ENCODE results near the gene GMPR2. TPM values are rescaled to one million over a fixed set of nuclear protein-coding genes. Genes with fewer than 3 reads are reported as not detected.

The GMPR2 gene
- total RNA-seq, 1 experiment from 2014 or later = 85.8 TPM

DNA sequence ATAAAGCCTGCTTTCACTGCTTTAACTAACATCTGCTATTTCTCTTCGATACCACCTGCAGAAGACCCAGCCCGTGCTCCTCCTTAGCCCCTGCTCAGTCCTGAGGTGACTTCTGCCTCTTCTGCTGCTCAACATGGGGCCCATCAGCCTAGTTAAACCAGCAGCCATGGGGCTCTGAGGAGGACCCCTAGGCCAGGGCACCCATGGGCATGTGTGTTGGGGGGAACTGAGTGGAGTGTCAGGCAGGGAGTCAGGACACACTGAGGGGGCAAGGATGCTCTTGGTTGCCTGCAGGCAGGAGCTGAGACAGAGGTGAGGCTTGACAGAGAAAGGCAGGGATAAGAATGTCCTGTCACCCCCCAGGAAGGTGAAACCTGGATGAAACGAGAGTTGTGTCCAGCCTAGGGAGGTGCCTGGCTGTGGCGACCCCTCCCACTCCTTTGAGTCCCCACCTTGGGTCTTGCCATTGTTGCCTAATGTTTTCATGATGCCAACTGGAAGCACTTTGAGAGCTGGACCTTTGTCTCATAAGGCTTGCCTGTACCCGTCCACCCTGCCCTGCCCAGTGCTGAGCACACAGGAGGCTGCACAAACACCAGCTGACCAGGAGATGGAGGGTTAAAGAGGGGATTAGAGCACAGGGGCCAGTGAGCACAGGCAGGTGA, 51.2 kb downstream of the GMPR2 start:
- ChIA-PET POLR2A (ENCODE audit: low non-redundant PET) (interaction anchor here (0.6 kb wide), 1 partner anchor 80 kb away, joined by 3 read pairs; no protein-coding TSS in a partner anchor), CTCF (interaction anchor here (0.7 kb wide), 1 partner anchor 175 kb away, joined by 4 read pairs; no protein-coding TSS in a partner anchor)
- H3K9me3 ChIP-seq (ENCODE audit: low read depth, low read length, poor library complexity, severe bottlenecking) = no peaks in the 10 kb centered on the region
- no peaks in the 10 kb centered on the region for H3K27me3 ChIP-seq (replicated peaks; ENCODE audit: insufficient read depth, low read depth, low read length, poor library complexity)
- BruUV-seq (replicated peaks) = no TSS peak
- intact Hi-C loops (cut with micrococcal nuclease; ENCODE audit: unreplicated experiment) = no loop called here
- no peaks in the 10 kb centered on the region for H3K36me3 ChIP-seq (ENCODE audit: insufficient read depth, low read length, poor library complexity, severe bottlenecking)
- TF ChIP-seq, protein P1, sequence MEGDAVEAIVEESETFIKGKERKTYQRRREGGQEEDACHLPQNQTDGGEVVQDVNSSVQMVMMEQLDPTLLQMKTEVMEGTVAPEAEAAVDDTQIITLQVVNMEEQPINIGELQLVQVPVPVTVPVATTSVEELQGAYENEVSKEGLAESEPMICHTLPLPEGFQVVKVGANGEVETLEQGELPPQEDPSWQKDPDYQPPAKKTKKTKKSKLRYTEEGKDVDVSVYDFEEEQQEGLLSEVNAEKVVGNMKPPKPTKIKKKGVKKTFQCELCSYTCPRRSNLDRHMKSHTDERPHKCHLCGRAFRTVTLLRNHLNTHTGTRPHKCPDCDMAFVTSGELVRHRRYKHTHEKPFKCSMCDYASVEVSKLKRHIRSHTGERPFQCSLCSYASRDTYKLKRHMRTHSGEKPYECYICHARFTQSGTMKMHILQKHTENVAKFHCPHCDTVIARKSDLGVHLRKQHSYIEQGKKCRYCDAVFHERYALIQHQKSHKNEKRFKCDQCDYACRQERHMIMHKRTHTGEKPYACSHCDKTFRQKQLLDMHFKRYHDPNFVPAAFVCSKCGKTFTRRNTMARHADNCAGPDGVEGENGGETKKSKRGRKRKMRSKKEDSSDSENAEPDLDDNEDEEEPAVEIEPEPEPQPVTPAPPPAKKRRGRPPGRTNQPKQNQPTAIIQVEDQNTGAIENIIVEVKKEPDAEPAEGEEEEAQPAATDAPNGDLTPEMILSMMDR (conservative IDR thresholded peaks at IDR 0.05; ENCODE audit: low read depth, low read length) = no peak
- TF ChIP-seq EZH2 (IDR thresholded peaks at IDR 0.05; ENCODE audit: borderline replicate concordance, low read depth, low read length, poor library complexity, severe bottlenecking) = no peak
- no peak overlapping the region for H3K27ac ChIP-seq (ENCODE audit: low read depth, low read length, poor library complexity, severe bottlenecking)
- no peak overlapping the region for H3K4me3 ChIP-seq (ENCODE audit: low read depth, low read length, poor library complexity, severe bottlenecking)
- H3K4me1 ChIP-seq (ENCODE audit: insufficient read depth, low read length, poor library complexity, severe bottlenecking) = no peaks in the 10 kb centered on the region
- no peak for DNase-seq (ENCODE audit: low spot score)

DNA sequence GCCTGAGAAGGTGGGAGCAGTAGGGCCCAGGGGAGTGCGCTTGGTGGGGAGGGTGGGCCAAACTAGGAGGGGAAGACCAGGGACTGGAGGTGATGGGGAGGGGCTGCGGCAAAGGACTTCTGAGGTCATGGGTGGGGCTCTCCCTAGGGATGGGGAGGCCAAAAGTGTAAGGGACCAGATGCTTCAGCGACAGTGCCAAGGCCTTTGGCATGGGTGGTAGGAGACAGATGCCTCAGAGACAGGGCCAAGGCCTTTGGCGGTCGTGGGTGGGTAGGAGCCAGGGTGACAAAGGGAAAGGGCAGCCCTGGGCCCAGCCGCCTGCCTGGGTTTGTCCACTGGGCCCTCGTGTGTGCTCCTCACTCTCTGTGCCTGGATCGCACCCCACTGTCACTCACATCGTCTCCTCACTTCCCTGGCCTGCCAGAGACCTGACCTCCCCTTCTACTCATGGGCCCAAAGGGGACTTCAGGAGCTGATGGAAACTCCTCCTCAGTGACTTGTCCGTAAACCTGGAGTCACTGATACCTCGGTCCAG, 51.8 kb downstream of the GMPR2 start:
- no peak for DNase-seq (ENCODE audit: low spot score)
- H3K27me3 ChIP-seq (replicated peaks; ENCODE audit: insufficient read depth, low read depth, low read length, poor library complexity) = no peaks in the 10 kb centered on the region
- BruUV-seq (replicated peaks) = no TSS peak
- intact Hi-C loops (cut with micrococcal nuclease; ENCODE audit: unreplicated experiment) = no loop called here
- H3K27ac ChIP-seq (ENCODE audit: low read depth, low read length, poor library complexity, severe bottlenecking) = no peak overlapping the region
- no peaks in the 10 kb centered on the region for H3K36me3 ChIP-seq (ENCODE audit: insufficient read depth, low read length, poor library complexity, severe bottlenecking)
- ChIA-PET CTCF (no interaction called here), POLR2A (ENCODE audit: low non-redundant PET) (interaction anchor here (0.6 kb wide), 1 partner anchor 80 kb away, joined by 3 read pairs; no protein-coding TSS in a partner anchor)
- no peaks in the 10 kb centered on the region for H3K4me1 ChIP-seq (ENCODE audit: insufficient read depth, low read length, poor library complexity, severe bottlenecking)
- no peak for TF ChIP-seq EZH2 (IDR thresholded peaks at IDR 0.05; ENCODE audit: borderline replicate concordance, low read depth, low read length, poor library complexity, severe bottlenecking)
- TF ChIP-seq, protein P1 (conservative IDR thresholded peaks at IDR 0.05; ENCODE audit: low read depth, low read length) = no peak
- no peak overlapping the region for H3K4me3 ChIP-seq (ENCODE audit: low read depth, low read length, poor library complexity, severe bottlenecking)
- no peaks in the 10 kb centered on the region for H3K9me3 ChIP-seq (ENCODE audit: low read depth, low read length, poor library complexity, severe bottlenecking)

DNA sequence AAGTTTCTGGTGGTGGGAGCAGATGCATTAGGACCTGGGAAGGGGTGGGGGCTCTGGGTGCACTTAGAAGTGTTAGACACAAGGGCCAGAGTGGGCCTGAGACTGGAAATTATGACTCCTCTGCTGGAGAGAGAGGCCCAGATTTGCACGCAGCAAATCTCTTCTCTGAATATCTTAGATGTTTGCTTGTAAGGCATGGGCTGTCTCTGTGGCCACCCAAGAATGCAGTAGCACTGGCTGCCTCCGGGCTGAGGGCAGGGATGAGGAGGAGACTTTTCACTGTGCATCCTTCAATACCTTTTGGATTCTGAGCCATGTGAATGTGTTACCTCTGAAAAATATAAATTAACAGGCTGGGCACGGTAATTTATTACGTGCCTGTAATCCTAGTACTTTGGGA, 52.6 kb downstream of the GMPR2 start:
- ChIA-PET CTCF (no interaction called here), POLR2A (ENCODE audit: low non-redundant PET) (no interaction called here)
- H3K4me3 ChIP-seq (ENCODE audit: low read depth, low read length, poor library complexity, severe bottlenecking) = no peak overlapping the region
- no peaks in the 10 kb centered on the region for H3K27me3 ChIP-seq (replicated peaks; ENCODE audit: insufficient read depth, low read depth, low read length, poor library complexity)
- no TSS peak for BruUV-seq (replicated peaks)
- no peaks in the 10 kb centered on the region for H3K4me1 ChIP-seq (ENCODE audit: insufficient read depth, low read length, poor library complexity, severe bottlenecking)
- no peaks in the 10 kb centered on the region for H3K36me3 ChIP-seq (ENCODE audit: insufficient read depth, low read length, poor library complexity, severe bottlenecking)
- H3K27ac ChIP-seq (ENCODE audit: low read depth, low read length, poor library complexity, severe bottlenecking) = no peak overlapping the region
- no peaks in the 10 kb centered on the region for H3K9me3 ChIP-seq (ENCODE audit: low read depth, low read length, poor library complexity, severe bottlenecking)
- TF ChIP-seq EZH2 (IDR thresholded peaks at IDR 0.05; ENCODE audit: borderline replicate concordance, low read depth, low read length, poor library complexity, severe bottlenecking) = no peak
- TF ChIP-seq, protein P1 (conservative IDR thresholded peaks at IDR 0.05; ENCODE audit: low read depth, low read length) = no peak
- DNase-seq (ENCODE audit: low spot score) = no peak
- intact Hi-C loops (cut with micrococcal nuclease; ENCODE audit: unreplicated experiment) = no loop called here
